Pancreas (tissue), 10 donors: ENCODE results near the gene LCE7A. TPM values are rescaled to one million over a fixed set of nuclear protein-coding genes. Genes with fewer than 3 reads are reported as not detected.

ENCODE experiments used
- ATAC-seq, 4 donors: fragments of 200-7000 bp; cut with Tn5 transposase; one replicate each; pipeline versions ENCODE4 v1.8.0 to v1.9.1; 2020; ENCODE audit warnings: mild to moderate bottlenecking in 4 of 4, moderate library complexity in 4 of 4
- DNase-seq, 6 donors: peaks; one replicate each; pipeline ENCODE4 v3.0.0-alpha.2; 2020
- FAIRE-seq: peaks from 2 replicates; lab custom pipeline; 2012; peaks lifted over from hg19 to GRCh38; lab: Jason Lieb, UNC
- H3K27ac ChIP-seq, 4 donors: fragments of 200-600 bp; sonication (generic); 1 replicate in 3 of 4; 2 replicates in 1 of 4; pipeline versions ENCODE4 v1.5.0 to v1.8.0; 2020
- H3K27me3 ChIP-seq, 4 donors: fragments of 200-600 bp; one replicate each; pipeline ENCODE4 v1.8.0; 2021
- H3K36me3 ChIP-seq, 3 donors: fragments of 200-600 bp; sonication (generic) in 1 of 3; one replicate each; pipeline versions ENCODE4 v1.5.0 to v1.8.0; 2020 to 2021
- H3K4me1 ChIP-seq, 3 donors: fragments of 200-600 bp; one replicate each; pipeline ENCODE4 v1.8.0; 2021
- H3K4me3 ChIP-seq, 4 donors: fragments of 200-600 bp; sonication (generic) in 2 of 4; one replicate each; pipeline versions ENCODE4 v1.5.0 to v1.8.0; 2020 to 2021
- H3K9me3 ChIP-seq, 4 donors: fragments of 200-600 bp; one replicate each; pipeline ENCODE4 v1.8.0; 2021
- WGBS, 2 donors: extraction: QIAGEN DNeasy Blood & Tissue Kit; methylation state at CpG; one replicate each; pipeline ENCODE4 v1.1.7; 2013; 5-methylcytosine and 5-hydroxymethylcytosine counted together
- intact Hi-C, 3 donors: fragments of 100-400 bp; cut with DNase I; formaldehyde crosslinking; loops; one replicate each; pipeline versions ENCODE4 v1.11.1 to v1.14.2; 2022
- polyA plus RNA-seq, 2 donors: library from polyadenylated mRNA; stranded (reverse); fragments of 200-250 nt; gene quantifications; one replicate each; pipeline ENCODE4 v1.2.3, GENCODE V29; 2013
- total RNA-seq, 6 donors: library from RNA; stranded (reverse); fragmentation: NEBNext Ultra II Directional in 4 of 6; extraction: Animal tissue kit (Norgen Biotek cat#: 25700) in 4 of 6; gene quantifications; one replicate each; pipeline versions ENCODE4 v1.2.1 to v1.2.4, GENCODE V29; 2021 to 2023
- TF ChIP-seq, protein P1 (sequence below), 4 donors: fragments of 200-600 bp; sonication (generic) in 3 of 4; IDR thresholded peaks; one replicate each; pipeline versions ENCODE4 v1.5.0 to v1.8.0; 2021; ENCODE audit warnings: antibody characterized with exemption in 4 of 4
- donor health status: healthy with polysubstance abuse.
- donor health status: DM: no; HTN: no; CAD: no; lungs with moderate emphysema.
- donor health status: DM: no; HTN: no; CAD: no.
- donor health status: control.
- donor health status: control.
- donor health status: Bipolar disorder and iron deficiency.
- donor health status: DM: yes; HTN: yes; CAD: no.
- donor health status: DM: no; HTN: no; CAD: no.
- donor health status: DM: no; HTN: no; CAD: no.
- donor health status: DM: yes; HTN: yes; CAD: no.

Gene LCE7A
- total and polyA plus RNA-seq, 8 donors, result not detected

DNA sequence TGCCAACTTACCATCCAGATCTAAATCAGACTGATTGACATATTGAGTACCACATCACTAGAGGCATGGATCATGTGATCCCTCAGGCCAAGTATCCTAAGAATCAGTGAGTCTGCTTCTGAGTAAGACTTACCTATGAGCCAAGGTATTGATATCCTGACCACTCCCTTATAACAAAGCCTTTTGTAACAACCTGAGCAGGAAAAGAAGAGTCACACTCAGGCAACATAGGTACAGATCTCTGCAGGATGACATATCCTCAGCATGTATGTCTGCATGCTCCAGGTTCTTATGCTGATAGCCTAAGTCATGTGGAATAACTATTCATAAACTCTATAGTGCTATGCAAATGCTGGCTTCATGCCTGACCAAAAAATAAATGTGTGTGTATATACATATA, 34.8 kb upstream of the LCE7A start:
- TF ChIP-seq, protein P1, sequence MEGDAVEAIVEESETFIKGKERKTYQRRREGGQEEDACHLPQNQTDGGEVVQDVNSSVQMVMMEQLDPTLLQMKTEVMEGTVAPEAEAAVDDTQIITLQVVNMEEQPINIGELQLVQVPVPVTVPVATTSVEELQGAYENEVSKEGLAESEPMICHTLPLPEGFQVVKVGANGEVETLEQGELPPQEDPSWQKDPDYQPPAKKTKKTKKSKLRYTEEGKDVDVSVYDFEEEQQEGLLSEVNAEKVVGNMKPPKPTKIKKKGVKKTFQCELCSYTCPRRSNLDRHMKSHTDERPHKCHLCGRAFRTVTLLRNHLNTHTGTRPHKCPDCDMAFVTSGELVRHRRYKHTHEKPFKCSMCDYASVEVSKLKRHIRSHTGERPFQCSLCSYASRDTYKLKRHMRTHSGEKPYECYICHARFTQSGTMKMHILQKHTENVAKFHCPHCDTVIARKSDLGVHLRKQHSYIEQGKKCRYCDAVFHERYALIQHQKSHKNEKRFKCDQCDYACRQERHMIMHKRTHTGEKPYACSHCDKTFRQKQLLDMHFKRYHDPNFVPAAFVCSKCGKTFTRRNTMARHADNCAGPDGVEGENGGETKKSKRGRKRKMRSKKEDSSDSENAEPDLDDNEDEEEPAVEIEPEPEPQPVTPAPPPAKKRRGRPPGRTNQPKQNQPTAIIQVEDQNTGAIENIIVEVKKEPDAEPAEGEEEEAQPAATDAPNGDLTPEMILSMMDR (IDR thresholded peaks at IDR 0.05), result no peak
- Histone ChIP-seq H3K27me3 (peaks cover 0 to 5% (median 0%) of the 10 kb centered on the region in 4 donors), H3K4me1 (no peaks in the 10 kb centered on the region), H3K4me3 (no peak overlapping the region), H3K36me3 (no peaks in the 10 kb centered on the region), H3K9me3 (no peaks in the 10 kb centered on the region), H3K27ac (no peak overlapping the region)
- no peak for DNase-seq
- intact Hi-C loops, result no loop called here
- ATAC-seq, result no peak
- FAIRE-seq, result no peak

DNA sequence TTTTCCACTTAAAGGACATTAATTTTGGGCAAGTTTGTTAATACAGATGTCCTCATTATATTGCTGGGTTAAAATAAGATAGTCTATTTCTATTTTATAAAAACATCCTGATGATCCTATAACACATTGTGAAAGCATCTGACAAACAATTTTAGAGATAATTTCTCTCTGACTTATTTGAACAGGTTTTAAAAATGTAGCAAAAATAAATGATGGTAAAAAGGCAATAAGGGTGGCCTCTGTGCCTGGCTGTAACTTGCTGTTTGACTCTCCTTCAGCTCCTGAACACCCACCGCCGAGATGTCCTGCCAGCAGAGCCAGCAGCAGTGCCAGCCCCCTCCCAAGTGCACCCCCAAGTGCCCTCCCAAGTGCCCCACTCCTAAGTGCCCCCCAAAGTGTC, 32.6 kb upstream of the LCE7A start, which contains the start of gene LCE1A:
Gene LCE1A (plus strand): TSS at position 301 of the 400 bp plus-strand sequence. CDS start 0 bp downstream, at position 301.
- no peaks in the 10 kb centered on the region for H3K36me3 ChIP-seq
- ATAC-seq (no peak), FAIRE-seq (no peak), DNase-seq (no peak)
- no peak within 1 kb of the TSS for H3K27ac ChIP-seq
- H3K4me1 ChIP-seq, result no peaks in the 10 kb centered on the region
- peaks cover 0 to 5% (median 0%) of the 10 kb centered on the region in 4 donors for H3K27me3 ChIP-seq
- no peaks in the 10 kb centered on the region for H3K9me3 ChIP-seq
- no peak within 1 kb of the TSS for H3K4me3 ChIP-seq
- intact Hi-C loops, result no loop called here
- TF ChIP-seq, protein P1 (IDR thresholded peaks at IDR 0.05), result no peak
- 46 to 67% methylated on average over 2 of the region's 2 CpGs for WGBS, 2 donors

DNA sequence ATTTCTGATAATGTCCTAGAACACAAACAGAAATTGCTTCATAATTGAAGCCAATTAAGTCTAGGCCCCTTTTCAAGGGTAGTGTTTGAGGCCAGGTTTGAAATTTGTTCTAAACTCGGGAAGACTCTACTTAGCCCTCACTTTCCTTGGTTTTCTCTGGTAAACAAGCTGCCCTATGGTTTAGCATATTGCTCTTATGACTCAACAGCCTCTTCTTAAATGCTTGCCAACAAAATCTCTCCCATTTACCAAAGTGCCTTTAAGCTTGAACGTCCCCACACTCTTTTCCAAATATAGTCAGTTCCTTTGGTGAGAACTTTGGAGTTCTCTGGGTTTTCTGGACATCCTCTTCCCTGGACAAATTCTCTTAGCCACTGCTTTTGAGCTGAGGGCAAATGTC, 22.9 kb upstream of the LCE7A start:
- H3K27ac ChIP-seq, result no peak overlapping the region
- ATAC-seq, result no peak
- no peak for FAIRE-seq
- no peaks in the 10 kb centered on the region for H3K36me3 ChIP-seq
- no peaks in the 10 kb centered on the region for H3K4me1 ChIP-seq
- no peak for DNase-seq
- no peaks in the 10 kb centered on the region for H3K9me3 ChIP-seq
- intact Hi-C loops, result no loop called here
- no peaks in the 10 kb centered on the region for H3K27me3 ChIP-seq
- WGBS, 2 donors, result 29 to 32% methylated on average over 2 of the region's 2 CpGs
- no peak overlapping the region for H3K4me3 ChIP-seq
- TF ChIP-seq, protein P1 (IDR thresholded peaks at IDR 0.05), result no peak

DNA sequence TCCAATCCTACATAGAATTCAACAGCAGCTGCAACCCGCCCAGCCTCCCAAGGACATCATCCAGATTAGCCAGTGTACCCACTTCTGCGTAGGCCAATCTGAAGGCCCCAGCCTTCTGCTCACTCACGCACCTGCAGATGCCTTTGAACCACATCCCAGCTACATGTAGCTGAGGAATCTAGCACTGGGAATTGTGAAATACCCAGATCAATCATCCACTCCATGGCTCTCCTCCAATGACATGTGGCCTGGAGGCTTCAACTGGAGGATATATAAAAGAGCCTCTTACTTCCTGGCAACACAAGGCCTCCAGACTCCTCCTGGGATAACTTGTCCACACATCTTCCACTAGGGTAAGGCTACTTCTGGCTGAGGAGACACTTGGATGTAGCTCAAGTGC, 17.2 kb upstream of the LCE7A start, which contains the start of gene LCE6A:
Gene LCE6A (plus strand): TSS at position 301 of the 400 bp plus-strand sequence. CDS start 665 bp downstream, outside the sequence.
- Histone ChIP-seq H3K27me3 (no peaks in the 10 kb centered on the region), H3K4me3 (no peak within 1 kb of the TSS), H3K4me1 (no peaks in the 10 kb centered on the region), H3K27ac (no peak within 1 kb of the TSS), H3K9me3 (no peaks in the 10 kb centered on the region), H3K36me3 (no peaks in the 10 kb centered on the region)
- DNase-seq (no peak), FAIRE-seq (no peak), ATAC-seq (no peak)
- WGBS, 2 donors, result 70 to 75% methylated on average over 3 of the region's 3 CpGs
- intact Hi-C loops, result no loop called here
- TF ChIP-seq, protein P1 (IDR thresholded peaks at IDR 0.05), result no peak

DNA sequence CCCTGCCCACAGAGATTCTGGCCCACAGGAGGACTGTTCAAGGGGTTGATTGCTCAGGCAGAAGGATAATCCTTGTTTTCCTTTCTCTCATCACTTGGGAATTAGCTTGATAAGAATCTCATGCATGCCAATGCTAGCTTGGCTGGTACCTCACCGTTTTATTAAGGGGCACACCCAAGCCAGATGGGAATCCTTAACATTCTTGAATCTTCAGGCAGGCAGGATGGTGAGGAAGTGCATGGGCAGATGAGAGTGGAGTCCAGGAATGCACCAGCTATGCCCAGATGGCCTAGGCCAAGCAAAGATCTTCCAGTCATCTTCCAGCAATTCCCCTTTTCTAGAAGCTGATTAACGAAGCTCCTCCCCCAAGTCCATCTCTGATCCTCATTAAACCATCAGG, 4.1 kb upstream of the LCE7A start:
- DNase-seq, result no peak
- Histone ChIP-seq H3K27ac (no peak overlapping the region), H3K4me1 (no peaks in the 10 kb centered on the region), H3K36me3 (no peaks in the 10 kb centered on the region), H3K4me3 (no peak overlapping the region), H3K9me3 (no peaks in the 10 kb centered on the region), H3K27me3 (no peaks in the 10 kb centered on the region)
- TF ChIP-seq, protein P1 (IDR thresholded peaks at IDR 0.05), result no peak
- no peak for FAIRE-seq
- 24 to 29% methylated on average over 2 of the region's 2 CpGs for WGBS, 2 donors
- intact Hi-C loops, result no loop called here
- ATAC-seq, result no peak
